ENCODE results near the gene NRG4.

The NRG4 gene

GRCh38 chr15:75985971-75986370 is 26.3 kb downstream of the NRG4 start:
- TF ChIP-seq TAF1 (IDR thresholded peaks at IDR 0.05; ENCODE audit: borderline replicate concordance, insufficient read depth, low read length), result no peak
- no peak for TF ChIP-seq POLR2AphosphoS5 (IDR thresholded peaks at IDR 0.05; ENCODE audit: low read depth, low read length)
- TF ChIP-seq FOXP2 (optimal IDR thresholded peaks at IDR 0.05; ENCODE audit: borderline replicate concordance, extremely low read depth, extremely low read length, insufficient read depth), result no peak
- no peak for TF ChIP-seq SIN3A (IDR thresholded peaks at IDR 0.05; ENCODE audit: borderline replicate concordance, insufficient read depth, low read length)
- TF ChIP-seq REST (IDR thresholded peaks at IDR 0.05; ENCODE audit: insufficient read depth in 1 of 2, low read depth in 2 of 2, low read length in 2 of 2), result no peak

DNA sequence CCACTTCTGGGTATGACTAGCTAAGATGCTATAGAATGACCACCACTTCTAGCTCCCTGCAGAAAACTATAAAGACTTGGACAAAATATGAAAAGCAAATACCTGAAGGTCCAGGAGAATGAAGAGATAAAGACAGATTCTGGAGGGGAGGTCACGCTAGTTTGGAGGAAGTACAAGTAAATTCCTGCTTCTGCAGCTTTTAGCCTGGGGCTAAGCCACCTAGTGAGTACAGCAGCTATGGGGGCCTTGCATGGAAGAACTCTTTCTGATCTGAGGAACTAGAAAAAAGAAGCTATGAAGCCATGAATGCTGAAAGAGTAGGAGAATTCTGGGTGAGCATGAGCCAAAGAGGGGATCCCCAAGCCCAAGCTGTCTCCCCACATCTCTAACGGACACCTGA is 29.8 kb downstream of the NRG4 start:
- TF ChIP-seq REST (IDR thresholded peaks at IDR 0.05; ENCODE audit: insufficient read depth in 1 of 2, low read depth in 2 of 2, low read length in 2 of 2), result no peak
- no peak for TF ChIP-seq FOXP2 (optimal IDR thresholded peaks at IDR 0.05; ENCODE audit: borderline replicate concordance, extremely low read depth, extremely low read length, insufficient read depth)
- TF ChIP-seq SIN3A (IDR thresholded peaks at IDR 0.05; ENCODE audit: borderline replicate concordance, insufficient read depth, low read length), result no peak
- TF ChIP-seq POLR2AphosphoS5 (IDR thresholded peaks at IDR 0.05; ENCODE audit: low read depth, low read length), result no peak
- TF ChIP-seq TAF1 (IDR thresholded peaks at IDR 0.05; ENCODE audit: borderline replicate concordance, insufficient read depth, low read length), result no peak

DNA sequence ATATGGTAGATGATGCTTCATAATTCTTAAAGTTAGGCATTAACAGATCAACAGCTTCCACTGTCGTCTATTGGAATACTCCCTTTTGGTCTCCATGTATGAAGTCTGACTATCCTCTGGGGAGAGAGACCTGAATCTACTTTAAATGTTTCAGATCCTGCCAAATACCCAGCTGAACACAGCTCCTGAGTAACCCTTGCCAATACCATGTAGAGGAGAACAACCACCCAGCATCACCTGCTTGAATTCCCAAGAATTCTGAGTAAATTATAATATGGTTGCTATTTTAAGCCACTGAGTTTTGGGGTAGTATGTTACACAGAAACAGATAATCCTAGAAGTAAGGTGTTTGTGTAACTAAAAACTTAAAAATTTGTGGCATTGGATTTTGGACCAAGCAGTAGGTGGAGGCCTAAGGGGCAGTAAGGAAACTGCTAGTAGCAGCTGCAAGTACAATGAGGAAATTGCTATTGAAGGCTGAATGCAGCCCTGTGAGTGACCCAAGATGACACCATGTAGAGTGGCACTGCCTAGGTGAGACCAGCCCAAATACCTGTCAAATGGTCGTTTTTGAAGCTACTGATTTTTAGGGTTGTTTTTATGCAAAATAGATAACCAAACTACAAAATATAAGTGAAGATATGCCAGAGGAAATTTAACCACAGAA is 30.9 kb downstream of the NRG4 start:
- TF ChIP-seq POLR2AphosphoS5 (IDR thresholded peaks at IDR 0.05; ENCODE audit: low read depth, low read length) (no peak), SIN3A (IDR thresholded peaks at IDR 0.05; ENCODE audit: borderline replicate concordance, insufficient read depth, low read length) (no peak), TAF1 (IDR thresholded peaks at IDR 0.05; ENCODE audit: borderline replicate concordance, insufficient read depth, low read length) (no peak), FOXP2 (optimal IDR thresholded peaks at IDR 0.05; ENCODE audit: borderline replicate concordance, extremely low read depth, extremely low read length, insufficient read depth) (no peak), REST (IDR thresholded peaks at IDR 0.05; ENCODE audit: insufficient read depth in 1 of 2, low read depth in 2 of 2, low read length in 2 of 2) (no peak)

- TF ChIP-seq REST (IDR thresholded peaks at IDR 0.05; ENCODE audit: insufficient read depth in 1 of 2, low read depth in 2 of 2, low read length in 2 of 2) (no peak), TAF1 (IDR thresholded peaks at IDR 0.05; ENCODE audit: borderline replicate concordance, insufficient read depth, low read length) (no peak), FOXP2 (optimal IDR thresholded peaks at IDR 0.05; ENCODE audit: borderline replicate concordance, extremely low read depth, extremely low read length, insufficient read depth) (no peak), POLR2AphosphoS5 (IDR thresholded peaks at IDR 0.05; ENCODE audit: low read depth, low read length) (no peak), SIN3A (IDR thresholded peaks at IDR 0.05; ENCODE audit: borderline replicate concordance, insufficient read depth, low read length) (no peak)
These were observed 46.2 kb downstream of the NRG4 start for GRCh38 chr15:75966073-75966472.

Measured in PFSK-1 (cell line).